ENCODE data around the gene ARHGAP1.

- TF ChIP-seq SUZ12 (IDR thresholded peaks at IDR 0.05; ENCODE audit: extremely low read depth, insufficient read depth, insufficient read length) = no peak
- TF ChIP-seq YY1 (IDR thresholded peaks at IDR 0.05; ENCODE audit: insufficient read depth, insufficient read length) = no peak
Measured at GRCh38 chr11:46665356-46665755, 35.1 kb downstream of the ARHGAP1 start.
